Epidermal melanocyte (primary cell): ENCODE results near the gene ZRANB3.

Experiments used
- DNase-seq: peaks from one replicate; pipeline ENCODE4 v3.0.0; 2011; ENCODE audit warnings: low spot score; ENCODE audit not compliant: insufficient read length

The ZRANB3 gene

DNA sequence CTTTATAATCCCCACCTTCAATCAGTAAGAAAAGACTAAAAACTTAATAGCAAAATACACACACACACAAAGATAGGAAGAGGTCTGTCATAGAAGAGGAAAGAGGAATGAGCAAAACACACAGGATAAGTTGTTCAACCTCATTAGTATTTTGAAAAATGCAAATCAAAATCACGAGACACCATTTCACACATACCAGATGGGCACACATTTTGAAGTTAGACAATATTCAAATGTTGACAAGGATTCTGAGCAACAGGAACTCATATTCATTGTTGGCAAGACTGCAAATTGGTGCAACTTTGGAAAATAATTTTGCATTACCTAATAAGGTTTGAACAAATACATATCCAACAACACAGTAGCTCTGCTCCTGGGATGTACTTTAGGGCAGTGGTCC lies 351.3 kb downstream of the ZRANB3 start:
- no peak for DNase-seq

DNA sequence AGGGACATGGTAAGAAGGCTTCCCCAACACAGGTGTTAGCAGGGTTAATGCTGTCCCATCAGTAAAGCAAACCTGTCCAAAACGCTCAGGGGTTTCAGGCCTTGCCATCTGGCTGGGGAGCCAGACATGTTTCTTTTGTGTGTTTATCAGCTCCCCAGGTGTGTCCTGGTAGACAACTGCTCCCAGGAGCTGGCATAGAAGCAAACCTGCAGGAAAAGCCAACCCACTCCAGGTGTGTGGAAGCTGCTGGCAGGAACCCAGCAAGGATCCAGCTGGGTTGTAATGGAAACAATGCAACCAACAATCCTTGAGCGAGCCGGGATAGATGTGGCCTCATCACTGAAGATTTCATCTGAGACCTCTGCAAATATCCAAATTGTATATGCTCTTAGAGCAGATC lies 355.8 kb downstream of the ZRANB3 start:
- no peak for DNase-seq

DNA sequence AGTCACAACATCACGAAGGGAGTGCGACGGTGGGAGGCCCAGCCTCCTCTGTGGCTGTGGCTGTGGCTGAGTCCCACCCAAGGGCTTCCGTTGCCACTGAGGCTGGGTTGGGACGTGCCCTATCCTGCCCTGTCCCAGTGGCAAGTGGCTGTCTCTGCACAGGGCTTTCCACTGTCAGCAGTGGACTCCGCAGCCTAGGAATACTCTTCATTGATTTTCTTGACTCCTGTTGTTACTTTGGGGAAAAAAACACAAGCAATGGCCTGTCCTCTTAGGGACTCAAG lies 356.3 kb downstream of the ZRANB3 start:
- DNase-seq = no peak

DNA sequence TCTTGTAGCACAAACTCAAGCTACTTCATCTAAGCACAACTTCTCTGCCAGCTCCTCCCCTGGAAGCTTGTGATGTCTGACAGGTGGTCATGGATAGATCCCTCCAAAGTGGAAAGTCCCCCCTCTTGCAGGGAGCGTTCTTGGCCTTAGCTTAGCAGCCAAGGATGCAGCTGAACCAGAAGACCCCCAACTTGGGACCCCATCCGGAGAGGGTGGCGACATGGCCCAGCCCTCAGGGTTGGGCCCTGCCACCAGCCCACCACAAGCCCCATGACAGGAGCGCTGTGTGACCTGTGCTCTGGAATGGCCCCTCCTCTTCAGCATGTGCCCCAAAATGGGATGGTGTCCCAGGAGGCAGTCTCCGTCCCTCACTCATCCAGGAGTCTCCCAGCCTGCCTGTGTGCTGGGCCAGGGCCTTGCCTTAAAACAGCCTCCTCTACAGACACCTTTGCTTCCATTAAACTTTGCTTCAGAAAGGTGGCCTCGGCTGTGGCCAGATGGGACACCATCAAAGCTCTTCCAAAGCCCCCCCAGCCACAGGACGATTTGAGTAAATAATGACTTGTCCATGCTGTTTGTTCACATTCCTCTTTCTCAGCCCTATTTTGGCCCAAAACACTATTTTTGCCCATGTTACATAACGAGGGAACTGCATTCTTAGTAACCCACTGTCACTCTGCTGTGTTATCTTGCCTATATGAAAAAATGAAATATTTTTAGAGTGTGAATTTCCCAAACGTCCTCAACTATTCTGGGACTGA lies 356.8 kb downstream of the ZRANB3 start:
- no peak for DNase-seq

DNA sequence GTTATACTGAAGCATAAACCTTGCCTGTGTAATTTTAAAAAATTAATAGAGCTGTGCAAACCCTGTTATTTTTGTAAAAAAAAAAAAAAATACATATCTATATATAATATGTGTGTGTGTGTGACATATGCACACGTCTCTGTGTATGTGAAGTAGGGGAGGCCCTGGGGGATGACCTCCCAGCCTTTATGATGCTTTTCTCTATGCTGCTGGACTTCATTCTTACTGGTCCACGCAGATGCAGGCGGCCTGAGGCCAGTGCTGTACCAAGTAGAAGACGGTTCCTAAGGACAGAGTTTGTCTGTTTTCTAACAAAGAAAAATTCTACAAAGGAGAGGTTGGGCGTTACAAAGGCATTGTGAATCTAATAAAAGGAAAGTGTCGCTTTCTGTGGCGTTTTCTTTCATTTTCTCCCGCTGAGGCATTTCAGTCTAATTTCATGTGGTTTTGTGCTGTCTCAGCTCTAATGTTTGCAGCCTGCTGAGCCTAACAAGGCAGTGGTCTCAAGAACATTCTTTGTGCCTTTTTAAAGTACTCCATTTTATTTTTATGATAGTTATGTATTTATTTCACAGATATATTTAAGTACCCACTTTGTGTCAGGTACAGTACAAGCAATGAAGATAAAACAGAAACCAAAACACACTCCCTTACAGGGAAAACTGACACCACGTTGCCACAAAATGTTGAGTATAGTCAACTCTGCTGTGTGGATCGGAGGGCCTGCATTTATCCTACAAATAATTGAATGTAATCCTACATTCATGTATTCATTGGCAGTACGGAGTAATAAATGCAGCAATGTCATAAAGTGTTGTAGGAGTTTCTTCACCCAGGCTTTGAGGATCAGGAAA lies 360.9 kb downstream of the ZRANB3 start:
- no peak for DNase-seq

DNA sequence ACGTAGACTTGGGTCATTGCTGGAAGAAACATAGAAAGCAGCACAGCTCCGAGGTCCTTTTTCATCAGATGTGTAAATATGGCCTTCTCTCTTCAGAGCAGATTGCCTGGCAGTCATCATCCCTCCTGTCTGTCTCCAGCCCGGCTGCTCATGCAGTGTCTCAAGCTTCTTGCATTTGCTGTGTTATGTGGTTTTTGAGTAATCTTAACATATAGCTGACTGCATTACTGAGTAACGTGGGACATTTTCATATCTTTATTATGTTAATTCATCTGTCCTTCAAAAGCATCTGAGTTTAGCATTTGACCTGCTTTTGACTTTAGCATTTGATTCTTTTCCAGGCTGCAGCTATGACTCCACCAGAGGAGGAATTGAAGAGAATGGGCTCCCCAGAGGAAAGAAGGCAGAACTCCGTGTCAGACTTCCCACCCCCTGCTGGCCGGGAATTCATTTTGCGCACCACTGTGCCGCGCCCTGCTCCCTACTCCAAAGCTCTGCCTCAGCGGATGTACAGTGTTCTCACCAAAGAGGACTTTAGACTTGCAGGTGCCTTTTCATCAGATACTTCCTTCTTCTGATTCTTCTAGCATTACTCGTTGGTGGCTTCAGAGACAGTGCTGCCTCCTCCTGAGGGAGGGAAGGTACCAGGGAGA lies 362.7 kb downstream of the ZRANB3 start:
- DNase-seq = no peak

DNA sequence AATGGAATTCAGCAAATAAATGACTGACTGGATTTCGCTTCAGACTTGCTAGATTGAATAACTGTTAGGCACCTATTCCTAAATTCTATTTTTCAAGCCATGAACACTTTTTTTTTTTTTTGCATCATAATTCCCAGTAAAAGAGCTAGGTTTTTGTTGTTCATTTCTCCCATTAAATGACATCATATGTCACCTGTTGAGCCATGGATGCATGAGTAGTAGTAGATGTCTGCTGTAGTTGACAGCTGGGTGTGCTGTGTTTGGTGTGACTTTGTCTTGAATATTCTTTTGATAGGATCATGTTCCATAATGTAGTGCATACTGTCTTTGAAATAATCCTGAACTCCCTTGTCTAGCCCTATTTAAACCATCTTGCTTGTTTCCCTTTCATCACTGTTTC lies 363.7 kb downstream of the ZRANB3 start:
- DNase-seq = no peak

DNA sequence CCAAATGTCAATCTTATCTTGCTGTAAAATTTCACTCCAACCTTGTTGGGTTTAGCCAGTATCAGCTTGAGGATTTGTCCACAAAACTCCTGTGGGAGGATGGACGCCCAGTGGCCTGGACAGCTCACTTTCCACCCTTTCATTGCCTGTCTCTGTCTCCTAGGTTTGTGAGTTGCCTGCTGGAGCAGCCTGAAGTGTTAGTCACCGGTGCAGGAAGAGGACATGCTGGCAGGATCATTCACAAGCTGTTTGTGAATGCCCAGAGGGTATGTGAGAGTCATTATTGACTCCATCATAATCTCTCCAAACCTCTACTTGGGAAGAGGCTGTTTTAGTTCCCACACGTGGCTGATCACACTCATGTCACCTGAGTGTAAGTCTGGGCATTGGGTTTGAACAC lies 366.6 kb downstream of the ZRANB3 start:
- DNase-seq = no peak

DNA sequence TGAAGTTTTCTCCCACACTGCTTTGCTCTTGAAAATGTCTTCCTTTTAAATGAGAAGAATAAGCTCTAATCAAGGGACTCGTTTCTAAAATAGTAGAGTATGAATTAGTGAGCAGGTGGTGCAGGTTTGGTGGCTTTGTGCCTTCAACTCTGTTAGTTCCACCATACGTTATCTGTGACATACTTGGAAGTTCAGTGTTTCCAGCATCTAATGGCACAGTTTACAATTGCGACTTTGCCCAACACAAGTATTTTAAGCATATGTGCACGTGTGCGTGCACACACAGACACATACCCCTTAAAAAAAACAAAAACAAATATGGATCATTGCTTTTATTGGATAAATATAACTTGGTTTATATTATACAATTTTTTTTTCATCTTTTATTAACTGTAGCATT lies 367.1 kb downstream of the ZRANB3 start:
- DNase-seq = no peak

DNA sequence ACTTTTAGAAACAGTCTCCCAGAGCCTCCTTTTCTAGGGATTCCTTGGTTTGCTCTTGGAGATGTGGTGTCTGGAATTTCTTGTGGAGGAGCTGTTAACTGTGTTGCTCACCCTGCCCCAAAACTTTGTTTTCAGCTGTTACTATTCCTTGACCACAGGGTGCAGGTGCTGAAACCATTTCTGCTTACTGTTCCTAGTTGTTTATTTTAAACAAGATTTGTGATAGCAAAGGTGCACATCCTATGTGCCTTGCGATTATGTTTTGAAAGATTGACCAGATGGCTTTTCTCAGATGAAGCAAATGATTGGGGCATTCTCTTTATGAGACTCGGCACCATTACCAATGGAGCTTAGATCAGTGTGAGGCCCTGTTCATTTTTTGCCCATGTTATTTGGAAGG lies 367.7 kb downstream of the ZRANB3 start:
- no peak for DNase-seq

DNA sequence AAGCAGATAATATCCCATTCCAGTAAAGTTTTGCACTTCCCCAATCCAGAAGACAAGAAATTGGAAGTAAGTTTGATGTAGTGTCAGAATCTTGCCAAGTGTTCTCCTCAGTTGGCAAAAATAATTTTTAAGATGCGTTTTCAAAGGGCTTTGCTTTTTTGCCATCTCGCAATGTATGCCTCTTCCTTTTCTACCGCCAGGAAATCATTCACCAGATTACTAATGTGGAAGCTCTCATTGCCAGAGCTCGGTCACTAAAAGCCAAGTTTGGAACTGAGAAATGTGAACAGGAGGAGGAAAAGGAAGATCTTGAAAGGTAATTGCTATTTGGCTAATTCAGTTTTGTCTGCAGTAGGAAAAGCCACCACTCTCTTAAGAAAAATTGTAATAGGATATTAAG lies 368.2 kb downstream of the ZRANB3 start:
- no peak for DNase-seq

DNA sequence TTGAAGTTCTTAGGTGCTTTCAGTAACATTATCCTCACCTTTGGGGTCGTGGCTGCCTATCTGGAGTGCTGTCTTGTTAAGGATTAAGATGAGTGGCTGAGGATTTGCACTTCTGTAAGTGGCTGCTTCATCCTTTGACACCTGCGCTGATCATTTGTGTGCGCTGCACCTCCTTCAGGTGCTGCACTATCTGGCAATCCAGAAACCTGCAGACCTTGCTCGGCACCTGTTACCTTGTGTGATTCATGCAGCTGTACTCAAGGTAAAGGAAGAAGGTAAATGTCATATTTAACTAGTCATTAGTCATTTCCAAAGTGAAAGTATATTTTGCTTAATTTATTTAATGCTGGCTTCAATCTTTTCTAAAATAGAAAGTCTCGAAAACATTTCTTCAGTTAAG lies 368.6 kb downstream of the ZRANB3 start:
- no peak for DNase-seq

DNA sequence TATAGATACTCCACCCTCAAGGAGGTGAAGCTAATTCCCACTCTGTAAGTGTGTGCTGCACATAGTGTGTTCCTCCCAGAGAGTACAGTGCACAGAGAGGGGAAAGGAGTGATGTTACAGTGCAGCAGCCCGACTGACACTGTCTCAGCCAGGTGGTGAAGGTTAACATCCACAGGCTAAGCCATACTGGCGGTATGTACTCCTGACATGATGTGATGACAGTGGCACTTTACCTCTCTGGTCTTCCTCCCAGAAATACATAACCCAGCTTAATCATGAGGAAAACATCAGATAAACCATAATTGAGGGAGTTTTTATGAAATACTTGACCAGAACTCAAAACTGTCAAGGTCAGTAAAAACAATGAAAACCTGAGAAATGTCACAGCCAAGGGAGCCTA lies 371.8 kb downstream of the ZRANB3 start:
- no peak for DNase-seq

DNA sequence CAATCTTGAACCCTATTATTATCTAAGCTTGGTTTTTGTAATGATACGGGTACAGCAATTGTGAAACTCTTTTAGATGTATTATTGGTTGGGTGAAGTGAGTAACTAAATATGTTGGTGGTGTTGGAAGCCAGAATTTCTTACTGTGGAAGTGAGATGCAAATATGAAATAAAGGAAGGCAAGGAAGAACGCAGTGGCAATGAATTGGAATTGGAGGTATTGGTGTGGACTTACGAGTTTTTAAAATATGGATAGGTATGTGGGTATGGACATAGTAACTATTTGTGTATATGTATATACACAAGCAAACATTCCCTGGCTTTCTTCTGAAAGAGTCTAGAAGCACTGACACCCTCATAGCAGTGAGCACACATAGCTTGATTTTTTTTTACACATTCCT lies 373.2 kb downstream of the ZRANB3 start:
- no peak for DNase-seq

DNA sequence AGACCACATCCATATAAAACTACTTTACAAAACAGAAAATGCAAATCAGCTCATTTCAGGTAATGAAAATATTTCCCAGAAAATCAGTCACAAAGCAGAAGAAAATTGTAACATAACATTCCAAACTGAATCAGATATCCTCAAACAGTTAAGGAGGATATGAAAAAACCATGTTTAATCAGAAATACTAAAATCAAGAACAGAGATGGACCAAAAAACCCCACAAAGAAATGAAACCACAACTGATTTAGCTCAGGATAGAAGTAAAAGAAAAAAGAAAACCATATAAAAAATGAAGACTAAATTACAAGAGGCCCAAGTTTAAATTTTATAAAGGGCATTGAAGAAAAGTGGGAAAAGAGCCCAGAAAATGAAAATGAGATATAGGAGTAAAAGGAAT lies 376.1 kb downstream of the ZRANB3 start:
- no peak for DNase-seq

DNA sequence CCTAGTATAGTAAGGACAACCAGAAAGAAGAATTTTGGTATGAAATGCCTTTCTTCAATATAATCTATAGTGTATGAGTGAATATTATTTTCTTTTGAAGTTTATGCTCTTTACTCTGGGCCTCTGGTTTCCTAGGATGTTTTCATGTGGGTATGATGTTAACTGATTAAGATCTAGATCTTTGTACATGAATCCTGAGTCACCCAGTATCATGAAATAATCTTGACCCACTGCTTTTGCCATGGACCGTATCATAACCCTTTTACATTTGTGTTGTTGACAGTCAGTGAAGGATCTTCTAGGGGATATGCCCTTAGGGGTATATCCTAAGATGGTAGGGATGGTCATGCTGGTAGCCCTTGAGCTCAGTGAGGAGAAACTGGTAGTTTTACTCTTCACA lies 378.7 kb downstream of the ZRANB3 start:
- DNase-seq = no peak

DNA sequence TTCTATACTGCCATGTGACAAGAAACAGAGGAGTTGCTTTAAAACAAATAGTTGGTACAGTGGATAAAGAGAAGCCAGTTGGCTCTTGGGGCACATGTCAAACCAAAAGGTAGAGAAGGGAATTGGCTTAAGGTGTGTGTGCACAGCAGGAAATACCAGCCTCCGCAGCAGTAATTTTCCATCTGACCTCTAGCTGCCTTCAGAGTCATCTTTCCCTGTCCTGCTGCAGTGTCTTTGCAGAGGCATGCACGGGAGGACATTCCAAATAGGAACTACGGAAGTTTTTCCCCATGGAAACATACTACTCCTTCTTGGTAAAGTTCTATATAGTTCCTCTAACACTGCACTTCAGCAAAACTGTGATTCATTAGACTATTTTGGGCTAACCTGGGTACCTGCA lies 379.4 kb downstream of the ZRANB3 start:
- no peak for DNase-seq

DNA sequence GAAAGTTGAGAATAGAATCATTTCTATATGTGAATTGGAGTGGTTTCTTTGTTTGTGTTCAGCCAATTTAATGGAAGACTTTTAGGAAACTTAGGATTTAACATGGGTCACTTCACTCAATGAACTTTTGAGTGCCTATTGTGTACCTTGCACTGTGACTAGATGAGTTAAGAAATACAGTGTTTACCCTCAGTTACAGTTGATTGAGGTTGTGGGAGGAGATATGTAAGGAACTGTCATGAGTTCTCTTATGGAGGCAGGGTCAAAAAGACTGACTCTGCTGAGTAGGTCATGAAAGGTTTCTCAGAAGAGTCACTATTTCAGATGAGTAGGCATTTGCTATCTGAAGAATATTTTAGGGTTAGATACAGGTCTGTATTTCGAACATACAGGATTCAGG lies 380.3 kb downstream of the ZRANB3 start:
- DNase-seq = no peak

DNA sequence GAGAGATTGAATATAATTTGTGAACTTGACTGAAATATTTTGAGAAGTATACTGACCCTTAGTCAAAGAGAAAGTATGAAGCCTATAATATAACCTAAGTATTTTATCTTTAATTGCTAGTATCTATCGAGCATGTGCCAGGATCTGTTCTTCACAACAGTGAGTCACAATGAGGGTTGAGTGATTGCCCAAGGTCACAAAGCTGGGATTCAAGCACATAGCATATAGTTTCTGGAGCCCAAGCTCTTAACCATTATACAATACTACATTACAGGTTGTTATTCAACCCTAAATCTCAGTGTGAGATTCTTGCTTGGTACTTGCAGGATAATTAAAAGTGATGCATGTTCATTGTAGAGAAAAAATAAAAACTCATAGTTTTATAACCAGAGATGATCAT lies 381.8 kb downstream of the ZRANB3 start:
- DNase-seq = no peak

DNA sequence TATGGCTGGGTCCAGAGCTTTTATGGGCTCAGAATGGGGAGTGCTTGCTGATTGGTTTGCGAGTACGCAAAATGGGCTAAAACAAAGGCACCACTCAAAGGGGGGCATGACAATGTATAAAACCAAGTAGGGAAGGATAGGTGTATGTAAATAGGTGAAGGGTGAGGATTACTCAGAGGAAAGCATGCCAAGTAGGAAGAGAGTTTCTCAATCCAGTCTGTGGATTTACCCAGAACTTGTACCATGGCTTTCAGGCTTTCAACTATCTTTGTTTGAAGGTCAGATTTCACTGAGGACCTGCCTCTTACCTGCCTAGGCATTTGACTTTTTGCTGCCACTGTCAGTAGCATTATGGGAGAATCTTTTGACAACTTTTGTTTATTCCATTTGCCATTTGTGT lies 386.7 kb downstream of the ZRANB3 start:
- DNase-seq = no peak

DNA sequence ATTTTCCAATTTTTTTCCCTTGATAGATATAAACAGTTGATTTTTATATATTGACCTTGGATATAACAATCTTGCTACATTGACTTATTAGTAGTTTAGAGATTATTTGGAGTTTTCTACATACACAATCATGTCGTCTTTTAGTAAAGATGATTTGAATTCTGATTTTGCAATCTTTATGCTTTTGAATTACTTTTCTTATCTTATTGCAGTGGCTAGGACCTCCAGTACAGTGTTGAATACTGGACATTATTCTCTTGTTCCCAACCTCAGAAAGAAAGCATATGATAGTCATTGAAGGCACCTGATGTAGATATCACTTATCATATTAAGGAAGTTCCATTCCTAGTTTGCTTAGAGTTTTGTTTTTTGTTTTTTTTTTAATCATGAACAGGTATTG lies 388.7 kb downstream of the ZRANB3 start:
- no peak for DNase-seq

DNA sequence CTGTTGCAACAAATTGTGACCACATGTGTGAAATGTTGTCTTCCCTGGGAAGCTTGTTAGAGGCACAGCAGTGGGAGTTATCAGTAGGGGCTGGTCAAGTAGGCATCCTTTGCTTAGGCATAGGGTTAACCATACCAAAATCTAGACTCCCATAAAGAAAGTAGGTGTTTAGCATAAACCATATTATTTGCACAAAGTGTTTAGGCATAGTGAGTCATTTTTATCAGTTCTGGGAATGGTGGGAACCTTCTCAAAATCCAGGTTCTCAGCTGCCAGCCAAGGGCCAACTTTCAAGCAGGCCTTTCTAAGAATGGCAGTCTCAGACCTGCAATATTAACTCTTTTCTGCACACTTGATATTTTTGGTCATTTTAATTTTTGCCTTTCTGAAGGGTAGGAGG lies 390.4 kb downstream of the ZRANB3 start:
- DNase-seq = no peak

DNA sequence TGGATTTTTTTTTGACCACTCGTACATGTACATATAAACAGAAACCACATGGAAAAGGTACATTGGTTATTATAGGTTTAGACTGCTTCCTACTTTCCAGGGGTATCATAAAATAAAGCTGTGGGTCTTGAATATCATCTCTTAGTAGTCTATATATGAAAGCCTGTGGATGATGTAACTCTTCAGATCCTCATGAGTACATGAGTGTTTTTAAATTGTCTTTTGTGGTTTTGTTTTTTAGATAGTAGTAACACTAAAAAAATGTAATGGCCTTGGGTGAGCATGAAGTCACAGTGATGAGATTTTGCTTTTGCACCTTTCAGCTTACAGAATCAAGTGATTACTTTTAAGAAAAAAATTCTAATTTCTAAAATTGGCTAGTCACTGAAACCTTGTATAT lies 398.7 kb downstream of the ZRANB3 start:
- DNase-seq = no peak
